Activated CD4-positive, CD25-positive, alpha-beta regulatory T cell treated with anti-CD3 and anti-CD28 coated beads, Interleukin-2, amount 50 U/mL, for 16 hours (primary cell): ENCODE measurements around the gene SERPINF2.
"Not testable (repeated sequence)": the region's sequence is repeated elsewhere in the genome, so short reads cannot be mapped to it uniquely, and the experiment has no call there.

Source experiments
- DNase-seq: peaks from one replicate; pipeline ENCODE4 v3.0.0-alpha.2; 2020; ENCODE audit warnings: low read depth, low spot score

Gene SERPINF2

GRCh38 chr17:1762901-1763898 is 20.5 kb downstream of the SERPINF2 start:
- no peak for DNase-seq

GRCh38 chr17:1764284-1764683 is 21.6 kb downstream of the SERPINF2 start:
- peak; percentile 8 for DNase-seq

- DNase-seq, result not testable (repeated sequence)
Observed at GRCh38 chr17:1764705-1765104, 22.0 kb downstream of the SERPINF2 start.

- no peak for DNase-seq
Observed at GRCh38 chr17:1765576-1765975, 22.9 kb downstream of the SERPINF2 start.

- DNase-seq, result no peak
Observed at GRCh38 chr17:1766382-1767135, 23.9 kb downstream of the SERPINF2 start.

GRCh38 chr17:1767358-1767757 is 24.7 kb downstream of the SERPINF2 start:
- DNase-seq, result no peak

GRCh38 chr17:1769822-1770477 is 27.3 kb downstream of the SERPINF2 start:
- DNase-seq, result no peak

GRCh38 chr17:1773000-1773695 is 30.5 kb downstream of the SERPINF2 start:
- not testable (repeated sequence) for DNase-seq

- DNase-seq, result no peak
Observed at GRCh38 chr17:1773696-1774181, 31.1 kb downstream of the SERPINF2 start.

GRCh38 chr17:1774390-1775176 is 31.9 kb downstream of the SERPINF2 start:
- no peak for DNase-seq

- no peak for DNase-seq
Observed at GRCh38 chr17:1776328-1776727, 33.7 kb downstream of the SERPINF2 start.

- DNase-seq, result no peak
Observed at GRCh38 chr17:1776857-1777256, 34.2 kb downstream of the SERPINF2 start.

- DNase-seq, result no peak
Observed at GRCh38 chr17:1779571-1780131, 37.0 kb downstream of the SERPINF2 start.

- DNase-seq, result no peak
Observed at GRCh38 chr17:1782171-1782567, 39.5 kb downstream of the SERPINF2 start.

GRCh38 chr17:1783271-1783670 is 40.6 kb downstream of the SERPINF2 start:
- DNase-seq, result no peak

GRCh38 chr17:1783834-1784611 is 41.4 kb downstream of the SERPINF2 start:
- no peak for DNase-seq

- DNase-seq, result no peak
Observed at GRCh38 chr17:1785930-1786329, 43.3 kb downstream of the SERPINF2 start.

- no peak for DNase-seq
Observed at GRCh38 chr17:1786708-1787107, 44.0 kb downstream of the SERPINF2 start.

GRCh38 chr17:1787301-1787902 is 44.7 kb downstream of the SERPINF2 start:
- no peak for DNase-seq
